OCI-M2 (cell line): ENCODE data around the gene TRIM2.

Experiments
- DNase-seq: peaks from one replicate; lab custom pipeline; 2025; ENCODE audit not compliant: unreplicated experiment; lab: John Stamatoyannopoulos, UW

TRIM2 gene

GRCh38 chr4:153248641-153249198 lies 44.5 kb downstream of the TRIM2 start:
- no peak for DNase-seq

GRCh38 chr4:153249199-153250041 lies 45.2 kb downstream of the TRIM2 start:
- no peak for DNase-seq

DNA sequence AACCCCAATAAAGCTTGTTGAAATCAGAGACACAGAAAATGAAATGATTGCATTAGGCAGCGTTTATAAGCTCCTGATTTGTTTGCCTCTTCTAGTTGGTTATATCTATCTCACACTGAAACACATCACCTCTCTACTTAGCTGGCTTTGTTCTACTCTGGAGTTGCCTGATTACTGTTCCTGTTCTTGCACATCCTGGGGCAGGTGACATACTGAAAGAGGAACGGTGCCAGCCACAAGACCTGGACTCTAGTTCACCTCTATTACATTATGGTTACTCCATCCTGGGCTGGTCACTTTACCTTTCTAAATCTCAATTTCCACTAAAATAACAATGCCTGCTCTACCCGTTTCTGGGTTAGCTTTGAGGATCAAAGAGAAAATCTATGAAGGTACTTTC lies 47.9 kb downstream of the TRIM2 start:
- no peak for DNase-seq

GRCh38 chr4:153255233-153255632 lies 51.0 kb downstream of the TRIM2 start:
- DNase-seq: no peak

DNA sequence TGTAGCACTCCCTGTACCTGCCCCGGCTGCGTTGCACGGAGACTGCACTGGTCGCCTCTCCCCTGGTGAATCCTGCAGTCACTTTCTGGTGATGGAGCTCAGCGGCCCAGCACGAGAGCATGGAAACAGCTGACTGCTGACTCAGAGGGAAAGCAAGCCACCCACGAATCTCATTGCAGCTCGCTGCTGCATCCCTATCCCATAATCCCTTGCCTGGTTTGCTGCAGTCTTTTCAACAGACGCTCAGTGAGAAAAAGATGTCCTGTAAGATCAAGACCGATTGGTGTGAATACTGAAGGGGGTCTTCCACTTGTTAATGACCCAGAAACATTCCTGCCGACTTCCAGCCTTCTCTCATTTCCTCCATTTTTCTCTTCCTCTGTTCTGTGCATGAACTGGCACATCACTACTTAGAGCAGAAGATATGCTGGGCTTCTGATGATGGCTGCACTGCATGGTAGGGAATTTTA lies 52.9 kb downstream of the TRIM2 start:
- DNase-seq: no peak

GRCh38 chr4:153257991-153258390 lies 53.7 kb downstream of the TRIM2 start:
- no peak for DNase-seq

DNA sequence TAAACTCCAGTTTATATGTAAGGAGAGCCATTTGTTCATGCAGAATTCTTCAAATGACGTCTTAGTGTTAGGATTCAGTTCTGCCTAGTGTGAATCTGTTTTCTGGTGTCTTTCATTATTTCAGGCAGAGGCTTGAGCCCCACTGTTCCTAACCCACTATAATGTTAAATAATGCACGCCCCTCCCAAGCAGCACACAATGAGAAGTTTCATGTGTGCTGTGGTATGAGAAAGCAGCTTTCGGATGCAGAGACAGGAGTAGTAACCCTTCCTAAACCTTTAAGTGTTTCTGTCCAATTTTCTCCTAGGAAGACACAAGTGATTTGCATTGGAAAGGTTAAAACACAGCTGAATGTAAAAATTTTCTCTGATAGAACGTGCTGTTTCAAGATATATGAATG lies 54.5 kb downstream of the TRIM2 start:
- DNase-seq: no peak

GRCh38 chr4:153259661-153260060 lies 55.4 kb downstream of the TRIM2 start:
- no peak for DNase-seq

DNA sequence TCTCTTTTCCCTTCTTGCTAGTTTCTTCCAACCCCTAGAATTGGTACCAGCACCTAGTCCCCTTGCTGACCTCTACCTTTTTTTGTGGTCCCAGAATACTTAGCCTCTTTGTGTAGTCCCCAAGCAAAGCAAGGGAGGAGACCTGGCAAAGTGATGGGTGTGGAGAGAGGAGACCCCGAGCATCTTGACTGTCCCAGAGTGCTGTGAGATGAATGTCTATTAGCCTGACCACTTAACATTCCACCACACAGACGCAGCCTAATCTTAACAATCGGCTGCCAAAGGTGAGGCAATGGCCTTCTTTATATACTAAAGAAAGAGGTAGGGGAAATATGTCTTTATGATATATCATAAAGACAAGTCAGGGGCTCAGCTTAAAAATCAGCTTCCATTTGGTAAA lies 55.9 kb downstream of the TRIM2 start:
- no peak for DNase-seq

- no peak for DNase-seq
Observed at GRCh38 chr4:153260553-153261300, 56.5 kb downstream of the TRIM2 start.

DNA sequence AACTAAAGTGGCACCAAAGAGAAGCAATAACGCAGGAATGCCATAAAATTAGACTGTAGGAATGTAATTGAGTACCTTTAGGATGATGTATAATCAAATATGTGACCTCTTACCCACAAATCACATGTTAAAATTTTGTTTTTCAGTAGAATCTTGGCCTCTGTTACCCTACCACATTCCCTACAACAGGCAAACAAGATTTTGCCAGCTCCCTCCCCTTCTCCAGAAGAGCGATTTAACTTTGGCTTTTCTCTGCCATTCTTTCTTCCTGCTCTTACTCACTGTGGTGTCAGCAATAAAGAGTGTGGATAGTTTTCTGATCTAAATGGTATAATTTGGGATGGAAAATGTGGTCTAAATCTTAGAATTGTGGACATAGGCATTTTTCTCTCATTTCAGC lies 57.2 kb downstream of the TRIM2 start:
- no peak for DNase-seq

DNA sequence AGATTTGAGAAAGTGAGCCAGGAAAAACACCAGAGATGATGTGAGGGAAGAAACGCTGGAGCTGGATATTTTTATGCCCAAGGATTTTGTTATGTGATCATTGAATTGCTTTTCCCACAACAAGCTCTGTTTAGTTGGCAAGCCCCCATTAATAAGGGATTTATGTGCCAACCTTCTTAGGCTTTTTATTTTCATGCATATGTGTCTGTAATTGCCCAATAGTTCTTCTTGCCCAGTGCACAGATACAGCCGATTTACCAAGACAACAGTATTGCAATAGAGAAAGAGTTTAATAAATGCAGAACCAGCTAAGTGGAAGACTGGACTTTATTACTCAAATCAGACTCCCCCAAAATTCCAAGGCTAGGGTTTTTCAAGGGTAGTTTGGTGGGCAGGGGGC lies 57.7 kb downstream of the TRIM2 start:
- DNase-seq: no peak

DNA sequence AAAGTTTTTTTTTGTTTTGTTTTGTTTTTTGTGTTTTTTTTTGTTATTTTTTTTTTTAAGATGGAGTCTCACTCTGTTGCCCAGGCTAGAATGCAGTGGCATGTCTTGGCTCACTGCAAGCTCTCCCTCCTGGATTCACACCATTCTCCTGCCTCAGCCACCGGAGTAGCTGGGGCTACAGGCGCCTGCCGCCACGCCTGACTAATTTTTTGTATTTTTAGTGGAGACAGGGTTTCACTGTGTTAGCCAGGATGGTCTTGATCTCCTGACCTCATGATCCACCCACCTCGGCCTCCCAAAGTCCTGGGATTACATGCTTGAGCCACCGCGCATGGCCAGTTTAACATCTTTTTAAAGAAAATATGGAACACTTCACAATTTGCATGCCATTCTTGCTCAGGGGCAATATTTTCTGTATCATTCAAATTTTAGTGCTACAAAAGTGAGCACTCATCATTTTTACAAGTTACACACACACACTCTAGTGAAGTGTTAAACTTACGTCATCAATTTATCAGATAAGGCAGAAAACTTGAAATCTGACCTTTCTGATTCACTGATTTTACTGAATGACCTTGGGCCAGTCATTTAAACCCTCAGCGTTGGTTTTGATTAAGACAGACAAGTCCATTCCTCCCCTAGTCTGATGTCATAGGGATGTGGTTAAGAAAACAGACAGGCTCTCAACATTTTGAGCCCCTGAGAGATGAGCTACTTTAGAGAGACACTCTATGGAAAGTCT lies 61.2 kb downstream of the TRIM2 start:
- no peak for DNase-seq

DNA sequence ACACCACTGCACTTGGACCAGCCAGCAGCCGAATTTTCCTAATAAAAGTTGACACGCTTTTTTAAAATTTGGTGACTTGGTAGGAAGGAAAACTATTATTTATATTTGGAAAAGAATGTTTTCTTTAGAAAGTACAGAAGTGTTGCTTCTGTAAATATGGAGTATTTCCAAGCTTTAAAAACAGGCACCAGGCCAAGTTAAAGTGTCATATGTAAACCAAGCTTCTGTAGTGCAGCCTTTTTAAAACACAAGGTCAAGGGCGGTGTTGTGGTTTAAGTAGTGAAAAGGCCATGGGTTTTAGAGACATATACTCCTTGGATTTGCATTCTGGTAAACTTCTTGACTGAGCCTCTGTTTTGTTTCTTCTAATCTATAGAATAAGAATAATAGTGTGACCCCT lies 62.7 kb downstream of the TRIM2 start:
- DNase-seq: no peak

DNA sequence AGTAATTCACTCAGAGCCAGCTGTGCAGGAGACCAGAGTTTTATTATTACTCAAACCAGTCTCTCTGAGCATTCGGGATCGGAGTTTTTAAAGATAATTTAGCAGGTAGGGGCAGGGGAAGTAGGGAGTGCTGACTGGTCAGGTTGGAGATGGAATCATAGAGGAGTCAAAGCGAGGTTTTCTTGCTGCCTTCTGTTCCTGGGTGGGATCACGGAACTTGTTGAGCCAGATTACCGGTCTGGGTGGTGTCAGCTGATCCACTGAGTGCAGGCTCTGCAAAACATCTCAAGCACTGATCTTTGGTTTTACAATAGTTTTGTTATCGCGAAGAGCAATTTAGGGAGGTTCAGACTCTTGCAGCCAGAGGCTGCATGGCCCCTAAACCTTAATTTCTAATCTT lies 63.6 kb downstream of the TRIM2 start:
- DNase-seq: no peak

DNA sequence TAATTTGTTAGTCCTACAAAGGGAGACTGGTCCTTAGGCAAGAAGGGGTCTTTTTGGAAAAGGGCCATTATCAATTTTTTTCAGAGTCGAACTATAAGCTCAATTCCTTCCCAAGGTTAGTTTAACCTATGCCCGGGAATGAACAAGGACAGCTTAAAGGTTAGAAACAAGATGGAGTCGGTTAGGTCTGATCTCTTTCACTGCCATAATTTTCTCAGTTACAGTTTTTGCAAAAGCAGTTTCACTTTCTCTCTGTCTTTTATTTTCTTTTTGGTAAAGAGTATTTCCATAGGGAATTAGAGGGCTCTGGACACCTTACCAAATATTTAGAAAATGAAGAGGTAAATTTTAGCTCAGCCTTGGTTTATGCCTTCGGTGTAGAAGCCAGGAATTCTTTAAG lies 64.1 kb downstream of the TRIM2 start:
- DNase-seq: no peak

DNA sequence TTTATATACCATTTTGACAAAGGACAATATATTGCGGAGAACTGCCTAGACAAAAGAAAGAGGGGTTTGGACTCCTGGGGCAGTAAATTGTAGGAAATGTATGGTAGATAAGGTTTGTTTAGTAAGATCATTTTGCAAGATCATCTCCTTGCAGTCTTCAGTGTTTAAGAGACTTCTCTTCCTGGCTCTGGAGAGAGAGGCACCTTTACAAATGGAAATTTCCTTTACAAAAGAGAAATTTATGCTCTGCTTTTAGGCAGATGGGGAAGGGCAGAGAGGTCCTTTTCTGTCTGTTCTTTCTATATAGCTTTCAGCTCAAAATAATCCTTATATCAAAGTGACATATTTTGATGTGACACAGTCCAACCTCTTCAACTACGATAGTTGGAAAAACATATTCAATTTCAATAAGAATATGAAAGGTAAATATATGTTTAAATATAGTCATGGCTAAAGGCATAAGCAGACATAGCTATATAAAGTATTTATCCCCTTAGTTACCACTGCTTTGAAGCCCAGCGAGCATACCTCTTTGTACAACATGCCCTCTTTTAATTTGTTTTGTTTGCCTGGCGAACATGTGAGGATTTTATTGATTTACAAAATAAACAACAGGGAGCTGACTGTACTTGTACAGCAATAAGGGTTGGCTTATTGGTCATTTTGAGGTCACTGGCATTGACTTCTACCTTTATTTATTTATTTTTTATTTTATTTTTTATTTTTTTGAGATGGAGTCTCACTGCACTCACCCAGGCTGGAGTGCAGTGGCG lies 65.2 kb downstream of the TRIM2 start:
- DNase-seq: no peak

- no peak for DNase-seq
Observed at GRCh38 chr4:153270361-153270760, 66.1 kb downstream of the TRIM2 start.

DNA sequence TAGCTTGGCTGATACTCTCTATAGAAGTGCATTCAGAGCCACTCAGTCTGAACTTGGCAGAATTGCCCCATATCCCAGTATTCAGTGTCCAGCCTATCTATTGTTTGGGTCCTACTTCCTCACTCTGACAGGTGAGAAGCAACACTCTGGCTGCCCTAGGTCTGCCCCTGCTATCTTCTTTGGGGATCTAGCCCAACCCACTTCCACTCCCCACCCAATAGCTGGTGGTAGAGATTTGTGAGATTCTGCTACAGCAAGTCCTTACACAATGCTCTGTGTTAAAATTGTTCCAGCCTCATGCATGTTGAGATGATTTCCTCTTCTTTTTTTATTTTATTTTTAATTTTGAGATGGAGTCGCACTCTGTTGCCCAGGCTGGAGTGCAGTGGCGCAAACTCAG lies 67.6 kb downstream of the TRIM2 start:
- no peak for DNase-seq

GRCh38 chr4:153273751-153274150 lies 69.5 kb downstream of the TRIM2 start:
- no peak for DNase-seq

DNA sequence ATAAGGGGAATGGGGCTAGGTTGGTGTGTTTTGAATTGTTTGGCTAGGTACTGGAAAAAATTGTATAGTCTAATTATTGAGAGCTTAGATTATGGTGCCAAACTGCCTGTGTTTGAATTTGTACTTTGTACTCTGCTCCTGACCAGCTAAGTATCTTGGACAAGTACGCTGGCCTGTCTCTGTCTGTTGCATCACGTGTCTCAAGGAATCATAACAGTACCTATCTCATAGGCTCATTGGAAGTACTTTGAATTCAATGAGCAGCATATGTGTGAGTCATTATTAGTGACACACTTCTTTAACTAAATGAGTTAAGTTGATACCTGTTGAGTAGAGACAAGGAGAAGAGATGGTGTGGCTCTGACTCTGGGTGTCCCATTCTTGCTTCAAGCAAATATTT lies 70.7 kb downstream of the TRIM2 start:
- DNase-seq: no peak
